MM.1S (cell line): ENCODE results near the gene TOX4.

Experiments used
- DNase-seq: peaks from one replicate; pipeline ENCODE4 v3.0.0-alpha.2; 2015
- H2AFZ ChIP-seq: fragments of 300-600 bp; sonication (generic); 2 replicates; pipeline ENCODE4 v1.6.0; 2016; ENCODE audit warnings: antibody characterized with exemption, low read length
- H3F3A ChIP-seq: fragments of 300-600 bp; sonication (generic); 2 replicates; pipeline ENCODE4 v1.6.1; 2016; ENCODE audit warnings: mild to moderate bottlenecking, antibody characterized with exemption, low read length, moderate library complexity, mixed read lengths; ENCODE audit not compliant: insufficient read depth
- H3K27ac ChIP-seq: fragments of 300-600 bp; sonication (generic); 2 replicates; pipeline ENCODE4 v1.5.1; 2016; ENCODE audit warnings: mild to moderate bottlenecking, low read length
- H3K27me3 ChIP-seq: fragments of 300-600 bp; sonication (generic); replicated peaks from 2 replicates; pipeline ENCODE4 v1.6.0; 2016; ENCODE audit warnings: low read length; ENCODE audit not compliant: insufficient read depth
- H3K36me3 ChIP-seq: fragments of 300-600 bp; sonication (generic); replicated peaks from 2 replicates; pipeline ENCODE4 v1.6.1; 2016; ENCODE audit warnings: mild to moderate bottlenecking, low read length, mixed read lengths; ENCODE audit not compliant: insufficient read depth
- H3K4me1 ChIP-seq: fragments of 300-600 bp; sonication (generic); 2 replicates; pipeline ENCODE4 v1.6.1; 2016; ENCODE audit warnings: low read length, mixed read lengths
- H3K4me2 ChIP-seq: fragments of 300-600 bp; sonication (generic); 2 replicates; pipeline ENCODE4 v1.6.0; 2016; ENCODE audit warnings: low read depth, low read length
- H3K4me3 ChIP-seq: fragments of 300-600 bp; sonication (generic); 2 replicates; pipeline ENCODE4 v1.5.1; 2016; ENCODE audit warnings: low read length, mixed read lengths
- H3K79me2 ChIP-seq: fragments of 300-600 bp; sonication (generic); 2 replicates; pipeline ENCODE4 v1.6.1; 2016; ENCODE audit warnings: mixed run types, low read length, mixed read lengths
- H3K9ac ChIP-seq: fragments of 300-600 bp; sonication (generic); 2 replicates; pipeline ENCODE4 v1.6.1; 2016; ENCODE audit warnings: low read length, mixed read lengths
- H3K9me2 ChIP-seq: fragments of 300-600 bp; sonication (generic); replicated peaks from 2 replicates; pipeline ENCODE4 v1.6.1; 2016; ENCODE audit warnings: mild to moderate bottlenecking, low read length, mixed read lengths; ENCODE audit not compliant: insufficient read depth
- H3K9me3 ChIP-seq: fragments of 300-600 bp; sonication (generic); replicated peaks from 2 replicates; pipeline ENCODE4 v1.6.1; 2016; ENCODE audit warnings: mild to moderate bottlenecking, low read length, mixed read lengths; ENCODE audit not compliant: insufficient read depth
- H4K20me1 ChIP-seq: fragments of 300-600 bp; sonication (generic); 2 replicates; pipeline ENCODE4 v1.6.1; 2016; ENCODE audit warnings: mild to moderate bottlenecking, low read length, moderate library complexity, mixed read lengths; ENCODE audit not compliant: insufficient read depth
- CTCF ChIP-seq: fragments of 300-600 bp; sonication (generic); IDR thresholded peaks from 2 replicates; pipeline ENCODE4 v1.5.1; 2016; ENCODE audit warnings: antibody characterized with exemption, low read length, mixed read lengths
- EZH2 ChIP-seq: fragments of 300-600 bp; sonication (generic); optimal IDR thresholded peaks from 2 replicates; pipeline ENCODE3; 2017; ENCODE audit warnings: low read depth, mild to moderate bottlenecking, antibody characterized with exemption, low read length, mixed read lengths
- EZH2phosphoT487 ChIP-seq: fragments of 300-600 bp; sonication (generic); IDR thresholded peaks from 2 replicates; pipeline ENCODE4 v1.6.1; 2018; ENCODE audit warnings: antibody characterized with exemption, low read length

Gene TOX4

GRCh38 chr14:21518725-21519124 lies 41.7 kb downstream of the TOX4 start:
- Histone ChIP-seq H3K79me2 (no peaks in the 10 kb centered on the region), H3K27ac (no peak overlapping the region), H3K4me1 (no peaks in the 10 kb centered on the region), H3K9me3 (no peaks in the 10 kb centered on the region), H3F3A (no peaks in the 10 kb centered on the region), H3K4me2 (no peak overlapping the region), H3K36me3 (no peaks in the 10 kb centered on the region), H4K20me1 (no peaks in the 10 kb centered on the region), H3K4me3 (no peak overlapping the region), H2AFZ (no peak overlapping the region), H3K27me3 (no peaks in the 10 kb centered on the region), H3K9me2 (no peaks in the 10 kb centered on the region), H3K9ac (no peak overlapping the region)
- TF ChIP-seq CTCF (no peak), EZH2phosphoT487 (no peak), EZH2 (no peak)
- no peak for DNase-seq

GRCh38 chr14:21520767-21521166 lies 43.8 kb downstream of the TOX4 start:
- Histone ChIP-seq H3F3A (no peaks in the 10 kb centered on the region), H3K9ac (no peak overlapping the region), H3K4me2 (no peak overlapping the region), H3K79me2 (no peaks in the 10 kb centered on the region), H3K9me3 (no peaks in the 10 kb centered on the region), H3K27ac (no peak overlapping the region), H2AFZ (no peak overlapping the region), H3K4me1 (no peaks in the 10 kb centered on the region), H3K4me3 (no peak overlapping the region), H3K36me3 (no peaks in the 10 kb centered on the region), H3K27me3 (no peaks in the 10 kb centered on the region), H3K9me2 (no peaks in the 10 kb centered on the region), H4K20me1 (no peaks in the 10 kb centered on the region)
- TF ChIP-seq CTCF = no peak
- TF ChIP-seq EZH2phosphoT487 = no peak
- TF ChIP-seq EZH2 = no peak
- no peak for DNase-seq

GRCh38 chr14:21521501-21521900 lies 44.5 kb downstream of the TOX4 start:
- Histone ChIP-seq H3K27ac (no peak overlapping the region), H3K27me3 (no peaks in the 10 kb centered on the region), H2AFZ (no peak overlapping the region), H3K9me2 (no peaks in the 10 kb centered on the region), H3K4me3 (no peak overlapping the region), H3F3A (no peaks in the 10 kb centered on the region), H3K4me2 (no peak overlapping the region), H3K79me2 (no peaks in the 10 kb centered on the region), H4K20me1 (no peaks in the 10 kb centered on the region), H3K9ac (no peak overlapping the region), H3K9me3 (no peaks in the 10 kb centered on the region), H3K36me3 (no peaks in the 10 kb centered on the region), H3K4me1 (no peaks in the 10 kb centered on the region)
- DNase-seq = no peak
- TF ChIP-seq EZH2phosphoT487 (no peak), EZH2 (no peak), CTCF (no peak)
